GM23338 (cell line): Measurements from ENCODE around the gene VSX1. TPM values are rescaled to one million over a fixed set of nuclear protein-coding genes. Genes with fewer than 3 reads are reported as not detected.

ENCODE experiments used
- ATAC-seq: fragments of 200-7000 bp; cut with Tn5 transposase; 3 replicates; pipeline ENCODE4 v1.9.1; 2020
- DNase-seq: peaks from one replicate; pipeline ENCODE4 v3.0.0-alpha.2; 2015; ENCODE audit warnings: low spot score
- H2AFZ ChIP-seq: fragments of 200-600 bp; sonication (generic); 2 replicates; pipeline ENCODE4 v1.8.0; 2016; ENCODE audit warnings: antibody characterized with exemption, mild to moderate bottlenecking, moderate library complexity
- H3F3A ChIP-seq: fragments of 200-600 bp; sonication (generic); replicated peaks from 2 replicates; pipeline ENCODE4 v1.8.0; 2017; ENCODE audit warnings: antibody characterized with exemption, mixed run types, low read depth
- H3K27ac ChIP-seq: fragments of 200-600 bp; sonication (generic); 2 replicates; pipeline ENCODE4 v1.6.1; 2016; ENCODE audit warnings: low read depth
- H3K27me3 ChIP-seq: fragments of 200-600 bp; sonication (generic); 2 replicates; pipeline ENCODE4 v1.8.0; 2016; ENCODE audit warnings: mild to moderate bottlenecking, mixed run types, moderate library complexity; ENCODE audit not compliant: insufficient read depth
- H3K36me3 ChIP-seq: fragments of 200-600 bp; sonication (generic); 2 replicates; pipeline ENCODE4 v1.8.0; 2016; ENCODE audit warnings: mild to moderate bottlenecking; ENCODE audit not compliant: insufficient read depth
- H3K4me1 ChIP-seq: fragments of 200-600 bp; sonication (generic); 2 replicates; pipeline ENCODE4 v1.8.0; 2016; ENCODE audit warnings: mild to moderate bottlenecking, moderate library complexity; ENCODE audit not compliant: insufficient read depth
- H3K4me2 ChIP-seq: fragments of 200-600 bp; sonication (generic); 2 replicates; pipeline ENCODE4 v1.7.1; 2017; ENCODE audit warnings: mixed run types
- H3K4me3 ChIP-seq: fragments of 200-600 bp; sonication (generic); 2 replicates; pipeline ENCODE4 v1.6.1; 2016; ENCODE audit warnings: mixed run types
- H3K79me2 ChIP-seq: fragments of 200-600 bp; sonication (generic); replicated peaks from 2 replicates; pipeline ENCODE4 v1.8.0; 2017; ENCODE audit warnings: mild to moderate bottlenecking; ENCODE audit not compliant: insufficient read depth
- H3K9me2 ChIP-seq: fragments of 200-600 bp; sonication (generic); 2 replicates; pipeline ENCODE4 v1.8.0; 2017; ENCODE audit not compliant: insufficient read depth
- H4K20me1 ChIP-seq: fragments of 200-600 bp; sonication (generic); replicated peaks from 2 replicates; pipeline ENCODE4 v1.8.0; 2017; ENCODE audit warnings: mild to moderate bottlenecking; ENCODE audit not compliant: insufficient read depth
- H3K27ac Mint-ChIP-seq: 2 replicates; pipeline ENCODE4 v1.8.0; 2020; ENCODE audit warnings: inconsistent platforms, mild to moderate bottlenecking, moderate library complexity, mixed read lengths
- H3K27me3 Mint-ChIP-seq: 3 replicates; pipeline ENCODE4 v1.8.0; 2022; ENCODE audit warnings: low read depth, mild to moderate bottlenecking, moderate library complexity, mixed read lengths, inconsistent platforms; ENCODE audit not compliant: insufficient read depth, poor library complexity
- H3K36me3 Mint-ChIP-seq: 3 replicates; pipeline ENCODE4 v1.8.0; 2021; ENCODE audit warnings: low read depth, mild to moderate bottlenecking, inconsistent platforms, moderate library complexity, mixed read lengths
- H3K4me1 Mint-ChIP-seq: 3 replicates; pipeline ENCODE4 v1.8.0; 2020; ENCODE audit warnings: mild to moderate bottlenecking, inconsistent platforms, mixed read lengths
- H3K4me3 Mint-ChIP-seq: 3 replicates; pipeline ENCODE4 v1.8.0; 2021; ENCODE audit warnings: moderate library complexity, mild to moderate bottlenecking, inconsistent platforms, mixed read lengths
- H3K9me3 Mint-ChIP-seq: 3 replicates; pipeline ENCODE4 v1.8.0; 2020; ENCODE audit warnings: moderate library complexity, mild to moderate bottlenecking, inconsistent platforms, mixed read lengths
- CREB1 ChIP-seq: fragments of 250-450 bp; sonication (Bioruptor Pico); IDR thresholded peaks from 2 replicates; pipeline ENCODE4 v1.5.0; 2020; ENCODE audit warnings: low read depth, mild to moderate bottlenecking, moderate library complexity
- ETS1 ChIP-seq: IDR thresholded peaks from 2 replicates; pipeline ENCODE4 v1.6.1; 2016; ENCODE audit warnings: antibody characterized with exemption
- EZH2 ChIP-seq: fragments of 200-600 bp; sonication (generic); IDR thresholded peaks from one replicate; pipeline ENCODE4 v1.8.0; 2017; ENCODE audit warnings: antibody characterized with exemption, mild to moderate bottlenecking, low read depth; ENCODE audit not compliant: unreplicated experiment
- EZH2phosphoT487 ChIP-seq: fragments of 200-600 bp; sonication (generic); IDR thresholded peaks from one replicate; pipeline ENCODE4 v1.8.1; 2018; ENCODE audit warnings: antibody characterized with exemption; ENCODE audit not compliant: unreplicated experiment
- JUNB ChIP-seq: IDR thresholded peaks from one replicate; pipeline ENCODE4 v1.6.1; 2016; ENCODE audit warnings: antibody characterized with exemption; ENCODE audit not compliant: unreplicated experiment
- NANOG ChIP-seq: IDR thresholded peaks from 2 replicates; pipeline ENCODE4 v1.6.1; 2016; ENCODE audit warnings: antibody characterized with exemption, borderline replicate concordance
- POLR2AphosphoS5 ChIP-seq: IDR thresholded peaks from 2 replicates; pipeline ENCODE4 v1.6.1; 2016; ENCODE audit warnings: antibody characterized with exemption, low read depth
- STAT1 ChIP-seq: IDR thresholded peaks from one replicate; pipeline ENCODE4 v1.6.1; 2016; ENCODE audit warnings: antibody characterized with exemption; ENCODE audit not compliant: unreplicated experiment
- ZNF114 ChIP-seq: fragments of 250-450 bp; sonication (Bioruptor Pico); IDR thresholded peaks from 2 replicates; pipeline ENCODE4 v1.5.0; 2020; ENCODE audit warnings: mild to moderate bottlenecking, moderate library complexity
- ZNF331 ChIP-seq: fragments of 250-450 bp; sonication (Bioruptor Pico); IDR thresholded peaks from 2 replicates; pipeline ENCODE4 v1.5.0; 2020; ENCODE audit warnings: low read depth, mild to moderate bottlenecking, moderate library complexity
- polyA plus RNA-seq: library from polyadenylated mRNA; unstranded; fragments of >200 nt; fragmentation: Nextera tagmentation; extraction: Ambion mirVana; gene quantifications from 2 replicates; pipeline ENCODE4 v1.2.1, GENCODE V29; 2016
- total RNA-seq: library from RNA; depleted of rRNA; stranded (reverse); fragments of >200 nt; shearing (Covaris generic); gene quantifications from 2 replicates; pipeline ENCODE4 v1.2.3, GENCODE V29; 2014
- TF ChIP-seq, protein P1 (sequence below): IDR thresholded peaks from one replicate; pipeline ENCODE4 v1.6.1; 2018; ENCODE audit warnings: antibody characterized with exemption; ENCODE audit not compliant: unreplicated experiment
- TF ChIP-seq, protein P2 (sequence below), 2 experiments: fragments of 200-600 bp in 1 of 2; sonication (generic) in 1 of 2; conservative IDR thresholded peaks; 2 replicates each; pipeline versions ENCODE4 v1.5.1 to v1.6.1; 2016 to 2017; ENCODE audit warnings: antibody characterized with exemption in 2 of 2, low read depth in 2 of 2, mild to moderate bottlenecking in 2 of 2, moderate library complexity in 1 of 2
- TF ChIP-seq, protein P3 (sequence below): fragments of 250-450 bp; sonication (Bioruptor Pico); IDR thresholded peaks from 2 replicates; pipeline ENCODE4 v1.5.0; 2020; ENCODE audit warnings: mild to moderate bottlenecking, moderate library complexity

Gene VSX1
- total and polyA plus RNA-seq, 2 experiments from 2014 or later = 0.73 TPM; not detected in 1

DNA sequence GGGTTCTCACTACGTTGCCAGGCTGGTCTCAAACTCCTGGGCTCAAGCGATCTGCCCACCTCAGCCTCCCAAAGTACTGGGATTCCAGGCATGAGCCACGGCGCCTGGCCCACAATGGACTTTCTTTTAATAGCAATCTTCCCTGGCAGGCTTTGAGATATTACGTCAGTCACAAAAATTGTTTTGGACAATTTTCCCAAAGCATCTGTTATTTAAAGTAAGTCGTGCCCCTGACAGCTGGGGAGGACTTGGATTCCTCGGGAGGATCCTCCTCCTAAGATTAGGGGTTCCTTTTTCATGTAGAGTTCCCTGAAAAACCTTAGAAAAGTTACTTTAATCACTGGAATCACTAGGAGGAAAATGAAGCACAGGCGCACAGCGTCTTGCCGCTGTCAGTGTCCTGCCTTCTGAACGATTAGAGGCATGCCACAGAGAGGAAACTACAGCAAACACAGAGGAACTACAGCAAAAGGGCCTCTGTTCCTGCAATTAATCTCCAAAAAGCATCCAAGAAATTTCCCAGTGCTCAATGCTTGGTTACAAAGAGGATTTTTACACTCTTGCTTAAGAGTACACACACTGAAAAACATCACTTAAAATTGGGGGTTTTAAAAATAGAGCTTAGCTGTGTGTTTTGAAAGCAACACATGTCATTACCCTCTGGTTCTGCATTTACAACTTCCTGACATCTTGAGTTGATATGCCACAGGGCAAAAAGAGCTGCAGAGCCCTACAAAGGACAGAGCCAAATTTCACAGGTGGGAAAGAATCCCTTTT is 28.5 kb downstream of the VSX1 start:
- Histone ChIP-seq H3F3A (no peaks in the 10 kb centered on the region), H3K9me2 (no peaks in the 10 kb centered on the region; the same call in 1 of the 2 replicates), H3K36me3 (no peaks in the 10 kb centered on the region), H3K4me1 (peaks cover 8% of the 10 kb centered on the region; the same call in 1 of the 2 replicates), H4K20me1 (no peaks in the 10 kb centered on the region), H3K4me3 (no peak overlapping the region), H3K27ac (no peak overlapping the region), H2AFZ (no peak overlapping the region), H3K79me2 (no peaks in the 10 kb centered on the region), H3K27me3 (peaks cover 37% of the 10 kb centered on the region), H3K4me2 (no peak overlapping the region)
- no peak overlapping the region for H3K27ac Mint-ChIP-seq
- H3K4me1 Mint-ChIP-seq = peaks cover 10% of the 10 kb centered on the region; the same call in 1 of the 3 replicates
- DNase-seq (no peak), ATAC-seq (no peak)
- H3K9me3 Mint-ChIP-seq = no peaks in the 10 kb centered on the region
- H3K27me3 Mint-ChIP-seq = peaks cover 35% of the 10 kb centered on the region
- TF ChIP-seq, protein P1, sequence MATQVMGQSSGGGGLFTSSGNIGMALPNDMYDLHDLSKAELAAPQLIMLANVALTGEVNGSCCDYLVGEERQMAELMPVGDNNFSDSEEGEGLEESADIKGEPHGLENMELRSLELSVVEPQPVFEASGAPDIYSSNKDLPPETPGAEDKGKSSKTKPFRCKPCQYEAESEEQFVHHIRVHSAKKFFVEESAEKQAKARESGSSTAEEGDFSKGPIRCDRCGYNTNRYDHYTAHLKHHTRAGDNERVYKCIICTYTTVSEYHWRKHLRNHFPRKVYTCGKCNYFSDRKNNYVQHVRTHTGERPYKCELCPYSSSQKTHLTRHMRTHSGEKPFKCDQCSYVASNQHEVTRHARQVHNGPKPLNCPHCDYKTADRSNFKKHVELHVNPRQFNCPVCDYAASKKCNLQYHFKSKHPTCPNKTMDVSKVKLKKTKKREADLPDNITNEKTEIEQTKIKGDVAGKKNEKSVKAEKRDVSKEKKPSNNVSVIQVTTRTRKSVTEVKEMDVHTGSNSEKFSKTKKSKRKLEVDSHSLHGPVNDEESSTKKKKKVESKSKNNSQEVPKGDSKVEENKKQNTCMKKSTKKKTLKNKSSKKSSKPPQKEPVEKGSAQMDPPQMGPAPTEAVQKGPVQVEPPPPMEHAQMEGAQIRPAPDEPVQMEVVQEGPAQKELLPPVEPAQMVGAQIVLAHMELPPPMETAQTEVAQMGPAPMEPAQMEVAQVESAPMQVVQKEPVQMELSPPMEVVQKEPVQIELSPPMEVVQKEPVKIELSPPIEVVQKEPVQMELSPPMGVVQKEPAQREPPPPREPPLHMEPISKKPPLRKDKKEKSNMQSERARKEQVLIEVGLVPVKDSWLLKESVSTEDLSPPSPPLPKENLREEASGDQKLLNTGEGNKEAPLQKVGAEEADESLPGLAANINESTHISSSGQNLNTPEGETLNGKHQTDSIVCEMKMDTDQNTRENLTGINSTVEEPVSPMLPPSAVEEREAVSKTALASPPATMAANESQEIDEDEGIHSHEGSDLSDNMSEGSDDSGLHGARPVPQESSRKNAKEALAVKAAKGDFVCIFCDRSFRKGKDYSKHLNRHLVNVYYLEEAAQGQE = no peak
- TF ChIP-seq ZNF114 (CRISPR knock-in tag) (no peak), NANOG (no peak), EZH2 (no peak), ETS1 (no peak), JUNB (no peak), CREB1 (CRISPR knock-in tag) (no peak), ZNF331 (no peak), POLR2AphosphoS5 (no peak), EZH2phosphoT487 (no peak), STAT1 (no peak)
- TF ChIP-seq, protein P2, sequence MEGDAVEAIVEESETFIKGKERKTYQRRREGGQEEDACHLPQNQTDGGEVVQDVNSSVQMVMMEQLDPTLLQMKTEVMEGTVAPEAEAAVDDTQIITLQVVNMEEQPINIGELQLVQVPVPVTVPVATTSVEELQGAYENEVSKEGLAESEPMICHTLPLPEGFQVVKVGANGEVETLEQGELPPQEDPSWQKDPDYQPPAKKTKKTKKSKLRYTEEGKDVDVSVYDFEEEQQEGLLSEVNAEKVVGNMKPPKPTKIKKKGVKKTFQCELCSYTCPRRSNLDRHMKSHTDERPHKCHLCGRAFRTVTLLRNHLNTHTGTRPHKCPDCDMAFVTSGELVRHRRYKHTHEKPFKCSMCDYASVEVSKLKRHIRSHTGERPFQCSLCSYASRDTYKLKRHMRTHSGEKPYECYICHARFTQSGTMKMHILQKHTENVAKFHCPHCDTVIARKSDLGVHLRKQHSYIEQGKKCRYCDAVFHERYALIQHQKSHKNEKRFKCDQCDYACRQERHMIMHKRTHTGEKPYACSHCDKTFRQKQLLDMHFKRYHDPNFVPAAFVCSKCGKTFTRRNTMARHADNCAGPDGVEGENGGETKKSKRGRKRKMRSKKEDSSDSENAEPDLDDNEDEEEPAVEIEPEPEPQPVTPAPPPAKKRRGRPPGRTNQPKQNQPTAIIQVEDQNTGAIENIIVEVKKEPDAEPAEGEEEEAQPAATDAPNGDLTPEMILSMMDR (conservative IDR thresholded peaks at IDR 0.05; ENCODE audit: low read depth in 2 of 2) = no peak
- TF ChIP-seq, protein P3, sequence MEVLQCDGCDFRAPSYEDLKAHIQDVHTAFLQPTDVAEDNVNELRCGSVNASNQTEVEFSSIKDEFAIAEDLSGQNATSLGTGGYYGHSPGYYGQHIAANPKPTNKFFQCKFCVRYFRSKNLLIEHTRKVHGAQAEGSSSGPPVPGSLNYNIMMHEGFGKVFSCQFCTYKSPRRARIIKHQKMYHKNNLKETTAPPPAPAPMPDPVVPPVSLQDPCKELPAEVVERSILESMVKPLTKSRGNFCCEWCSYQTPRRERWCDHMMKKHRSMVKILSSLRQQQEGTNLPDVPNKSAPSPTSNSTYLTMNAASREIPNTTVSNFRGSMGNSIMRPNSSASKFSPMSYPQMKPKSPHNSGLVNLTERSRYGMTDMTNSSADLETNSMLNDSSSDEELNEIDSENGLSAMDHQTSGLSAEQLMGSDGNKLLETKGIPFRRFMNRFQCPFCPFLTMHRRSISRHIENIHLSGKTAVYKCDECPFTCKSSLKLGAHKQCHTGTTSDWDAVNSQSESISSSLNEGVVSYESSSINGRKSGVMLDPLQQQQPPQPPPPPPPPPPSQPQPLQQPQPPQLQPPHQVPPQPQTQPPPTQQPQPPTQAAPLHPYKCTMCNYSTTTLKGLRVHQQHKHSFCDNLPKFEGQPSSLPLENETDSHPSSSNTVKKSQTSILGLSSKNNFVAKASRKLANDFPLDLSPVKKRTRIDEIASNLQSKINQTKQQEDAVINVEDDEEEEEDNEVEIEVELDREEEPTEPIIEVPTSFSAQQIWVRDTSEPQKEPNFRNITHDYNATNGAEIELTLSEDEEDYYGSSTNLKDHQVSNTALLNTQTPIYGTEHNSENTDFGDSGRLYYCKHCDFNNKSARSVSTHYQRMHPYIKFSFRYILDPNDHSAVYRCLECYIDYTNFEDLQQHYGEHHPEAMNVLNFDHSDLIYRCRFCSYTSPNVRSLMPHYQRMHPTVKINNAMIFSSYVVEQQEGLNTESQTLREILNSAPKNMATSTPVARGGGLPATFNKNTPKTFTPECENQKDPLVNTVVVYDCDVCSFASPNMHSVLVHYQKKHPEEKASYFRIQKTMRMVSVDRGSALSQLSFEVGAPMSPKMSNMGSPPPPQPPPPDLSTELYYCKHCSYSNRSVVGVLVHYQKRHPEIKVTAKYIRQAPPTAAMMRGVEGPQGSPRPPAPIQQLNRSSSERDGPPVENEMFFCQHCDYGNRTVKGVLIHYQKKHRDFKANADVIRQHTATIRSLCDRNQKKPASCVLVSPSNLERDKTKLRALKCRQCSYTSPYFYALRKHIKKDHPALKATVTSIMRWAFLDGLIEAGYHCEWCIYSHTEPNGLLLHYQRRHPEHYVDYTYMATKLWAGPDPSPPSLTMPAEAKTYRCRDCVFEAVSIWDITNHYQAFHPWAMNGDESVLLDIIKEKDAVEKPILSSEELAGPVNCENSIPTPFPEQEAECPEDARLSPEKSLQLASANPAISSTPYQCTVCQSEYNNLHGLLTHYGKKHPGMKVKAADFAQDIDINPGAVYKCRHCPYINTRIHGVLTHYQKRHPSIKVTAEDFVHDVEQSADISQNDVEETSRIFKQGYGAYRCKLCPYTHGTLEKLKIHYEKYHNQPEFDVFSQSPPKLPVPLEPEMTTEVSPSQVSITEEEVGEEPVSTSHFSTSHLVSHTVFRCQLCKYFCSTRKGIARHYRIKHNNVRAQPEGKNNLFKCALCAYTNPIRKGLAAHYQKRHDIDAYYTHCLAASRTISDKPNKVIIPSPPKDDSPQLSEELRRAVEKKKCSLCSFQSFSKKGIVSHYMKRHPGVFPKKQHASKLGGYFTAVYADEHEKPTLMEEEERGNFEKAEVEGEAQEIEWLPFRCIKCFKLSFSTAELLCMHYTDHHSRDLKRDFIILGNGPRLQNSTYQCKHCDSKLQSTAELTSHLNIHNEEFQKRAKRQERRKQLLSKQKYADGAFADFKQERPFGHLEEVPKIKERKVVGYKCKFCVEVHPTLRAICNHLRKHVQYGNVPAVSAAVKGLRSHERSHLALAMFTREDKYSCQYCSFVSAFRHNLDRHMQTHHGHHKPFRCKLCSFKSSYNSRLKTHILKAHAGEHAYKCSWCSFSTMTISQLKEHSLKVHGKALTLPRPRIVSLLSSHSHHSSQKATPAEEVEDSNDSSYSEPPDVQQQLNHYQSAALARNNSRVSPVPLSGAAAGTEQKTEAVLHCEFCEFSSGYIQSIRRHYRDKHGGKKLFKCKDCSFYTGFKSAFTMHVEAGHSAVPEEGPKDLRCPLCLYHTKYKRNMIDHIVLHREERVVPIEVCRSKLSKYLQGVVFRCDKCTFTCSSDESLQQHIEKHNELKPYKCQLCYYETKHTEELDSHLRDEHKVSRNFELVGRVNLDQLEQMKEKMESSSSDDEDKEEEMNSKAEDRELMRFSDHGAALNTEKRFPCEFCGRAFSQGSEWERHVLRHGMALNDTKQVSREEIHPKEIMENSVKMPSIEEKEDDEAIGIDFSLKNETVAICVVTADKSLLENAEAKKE (CRISPR knock-in tag) = no peak
- H3K4me3 Mint-ChIP-seq = no peak overlapping the region
- H3K36me3 Mint-ChIP-seq = no peaks in the 10 kb centered on the region
